ENCODE data around the gene PPFIA1.
"Not testable (repeated sequence)": the region's sequence is repeated elsewhere in the genome, so short reads cannot be mapped to it uniquely, and the experiment has no call there.

PPFIA1 gene

GRCh38 chr11:70397336-70397982, 127.0 kb downstream of the PPFIA1 start:
- DNase-seq (ENCODE audit: low read depth) = no peak

- no peak for DNase-seq (ENCODE audit: low read depth)
Observed at GRCh38 chr11:70397983-70398833, 127.7 kb downstream of the PPFIA1 start, which contains the start of gene CTTN. Gene CTTN, plus strand, starts transcription at chr11:70398529. Its CDS starts 8,769 bp downstream, at chr11:70407298.

- DNase-seq (ENCODE audit: low read depth) = no peak
Observed at GRCh38 chr11:70398834-70399680, 128.6 kb downstream of the PPFIA1 start.

DNA sequence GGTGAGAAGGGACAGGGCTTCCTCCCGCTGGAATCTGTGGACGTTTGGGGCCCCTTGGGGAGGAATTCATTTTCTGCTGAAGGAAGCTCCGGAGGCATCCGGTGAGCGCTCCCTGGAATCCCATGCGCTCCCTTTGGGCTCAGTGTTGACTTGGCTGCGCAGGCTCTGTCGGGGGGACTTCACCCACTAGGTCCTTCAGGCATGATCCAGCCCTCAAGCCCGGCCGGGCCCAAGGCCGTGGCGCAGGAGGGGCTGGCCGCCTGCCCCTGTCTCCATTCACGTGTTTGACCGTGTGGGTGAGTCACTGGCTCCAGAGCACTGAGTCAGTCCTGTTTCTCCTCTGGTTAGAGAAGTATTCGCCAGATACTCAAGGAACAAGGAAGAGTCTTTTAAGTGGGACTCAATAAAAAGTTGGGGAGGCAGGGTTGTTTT, 129.2 kb downstream of the PPFIA1 start:
- DNase-seq (ENCODE audit: low read depth) = peak; percentile 78

DNA sequence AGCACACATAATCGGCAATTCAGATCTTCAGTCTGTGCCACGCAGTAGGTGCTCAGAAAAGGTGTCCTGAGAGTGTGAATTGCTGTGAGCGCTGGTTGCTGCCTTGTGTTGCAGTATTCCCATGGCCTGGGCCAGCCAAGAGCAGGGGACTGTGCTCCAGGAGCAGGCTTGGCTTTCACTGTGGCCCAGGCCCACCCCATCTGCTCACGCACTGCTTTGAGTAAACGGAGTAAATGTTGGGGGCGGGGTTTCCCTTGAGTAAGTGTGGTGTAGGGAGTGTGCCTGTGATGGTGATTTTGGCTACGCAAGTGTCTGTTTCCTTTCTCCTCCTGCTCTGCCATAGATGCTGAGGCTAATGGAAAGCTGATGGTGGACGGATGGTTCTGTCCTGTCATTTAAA, 130.2 kb downstream of the PPFIA1 start:
- DNase-seq (ENCODE audit: low read depth) = no peak

DNA sequence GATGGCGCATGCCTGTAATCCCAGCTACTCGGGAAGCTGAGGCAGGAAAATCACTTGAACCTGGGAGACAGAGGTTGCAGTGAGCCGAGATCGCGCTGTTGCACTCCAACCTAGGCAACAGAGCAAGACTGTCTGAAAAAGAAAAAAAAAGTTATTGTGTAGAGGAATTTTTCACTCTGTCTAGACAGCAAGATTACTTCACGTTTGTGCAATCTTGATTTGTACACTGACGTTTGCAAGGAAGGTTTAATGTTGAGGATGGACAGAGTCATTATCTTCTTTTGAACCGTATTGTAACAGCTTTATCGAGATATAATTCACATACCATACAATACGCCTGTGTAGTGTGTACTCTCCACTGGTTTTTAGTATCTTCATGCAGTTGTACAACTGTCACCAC, 131.5 kb downstream of the PPFIA1 start:
- no peak for DNase-seq (ENCODE audit: low read depth)

GRCh38 chr11:70402685-70403084, 132.2 kb downstream of the PPFIA1 start:
- DNase-seq (ENCODE audit: low read depth) = no peak

- no peak for DNase-seq (ENCODE audit: low read depth)
Observed at GRCh38 chr11:70404244-70404643, 133.8 kb downstream of the PPFIA1 start.

GRCh38 chr11:70405679-70406395, 135.3 kb downstream of the PPFIA1 start:
- no peak for DNase-seq (ENCODE audit: low read depth)

DNA sequence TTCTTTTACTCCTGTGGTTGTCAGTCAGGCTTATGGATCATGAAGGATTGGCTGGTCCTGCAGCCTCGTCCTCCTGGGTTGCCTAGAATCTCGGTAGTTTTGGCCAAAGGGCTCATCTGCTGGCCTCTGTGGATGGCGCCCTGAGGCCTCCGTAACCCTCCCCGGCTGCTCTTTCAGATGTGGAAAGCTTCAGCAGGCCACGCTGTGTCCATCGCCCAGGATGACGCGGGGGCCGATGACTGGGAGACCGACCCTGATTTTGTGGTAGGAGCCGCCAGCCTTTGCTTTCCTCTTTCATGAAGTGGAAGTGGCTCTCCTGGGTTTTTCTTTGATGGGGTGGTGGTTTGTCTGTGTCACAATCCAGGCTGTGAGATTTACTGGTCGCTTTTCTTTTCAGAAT, 136.6 kb downstream of the PPFIA1 start:
- DNase-seq (ENCODE audit: low read depth) = no peak

- DNase-seq (ENCODE audit: low read depth) = no peak
Observed at GRCh38 chr11:70407814-70408213, 137.3 kb downstream of the PPFIA1 start.

GRCh38 chr11:70408326-70408725, 137.8 kb downstream of the PPFIA1 start:
- DNase-seq (ENCODE audit: low read depth) = not testable (repeated sequence)

DNA sequence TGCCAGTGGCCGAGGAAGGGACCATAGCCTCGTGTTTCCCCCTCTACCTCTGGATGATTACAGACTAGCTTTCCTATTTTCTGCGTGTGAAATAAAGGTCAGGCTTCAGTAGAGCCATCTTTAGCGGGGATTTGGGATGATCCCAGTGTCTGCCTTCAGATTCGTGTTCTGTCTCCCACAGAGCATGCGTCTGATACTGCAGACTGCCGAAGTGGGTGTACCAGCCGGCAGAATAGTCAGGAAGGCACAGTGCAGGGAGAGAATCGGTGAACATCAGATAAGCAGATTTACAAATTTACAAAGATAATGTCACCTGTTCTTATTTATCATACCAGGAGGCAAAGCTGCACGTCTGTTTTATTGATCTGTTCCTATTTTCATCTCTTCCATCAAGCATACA, 138.9 kb downstream of the PPFIA1 start:
- no peak for DNase-seq (ENCODE audit: low read depth)

DNA sequence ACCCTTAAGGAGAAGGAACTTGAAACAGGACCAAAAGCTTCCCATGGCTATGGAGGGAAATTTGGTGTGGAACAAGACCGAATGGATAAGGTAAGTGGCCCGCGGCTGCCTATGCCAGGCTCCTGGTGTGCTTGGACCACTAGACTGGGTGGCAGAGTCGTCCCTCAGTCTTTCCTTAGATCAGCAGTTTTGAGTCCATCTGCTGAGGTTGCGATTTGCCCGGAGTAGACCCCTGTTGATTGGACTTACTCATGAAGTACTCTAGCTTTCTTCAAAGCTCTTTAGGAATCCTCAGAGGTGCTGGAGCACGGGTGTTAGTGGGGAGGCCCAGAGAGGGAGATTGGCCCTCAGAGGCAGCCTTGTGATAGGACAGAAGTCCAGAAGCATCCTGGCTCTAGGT, 139.4 kb downstream of the PPFIA1 start:
- no peak for DNase-seq (ENCODE audit: low read depth)

DNA sequence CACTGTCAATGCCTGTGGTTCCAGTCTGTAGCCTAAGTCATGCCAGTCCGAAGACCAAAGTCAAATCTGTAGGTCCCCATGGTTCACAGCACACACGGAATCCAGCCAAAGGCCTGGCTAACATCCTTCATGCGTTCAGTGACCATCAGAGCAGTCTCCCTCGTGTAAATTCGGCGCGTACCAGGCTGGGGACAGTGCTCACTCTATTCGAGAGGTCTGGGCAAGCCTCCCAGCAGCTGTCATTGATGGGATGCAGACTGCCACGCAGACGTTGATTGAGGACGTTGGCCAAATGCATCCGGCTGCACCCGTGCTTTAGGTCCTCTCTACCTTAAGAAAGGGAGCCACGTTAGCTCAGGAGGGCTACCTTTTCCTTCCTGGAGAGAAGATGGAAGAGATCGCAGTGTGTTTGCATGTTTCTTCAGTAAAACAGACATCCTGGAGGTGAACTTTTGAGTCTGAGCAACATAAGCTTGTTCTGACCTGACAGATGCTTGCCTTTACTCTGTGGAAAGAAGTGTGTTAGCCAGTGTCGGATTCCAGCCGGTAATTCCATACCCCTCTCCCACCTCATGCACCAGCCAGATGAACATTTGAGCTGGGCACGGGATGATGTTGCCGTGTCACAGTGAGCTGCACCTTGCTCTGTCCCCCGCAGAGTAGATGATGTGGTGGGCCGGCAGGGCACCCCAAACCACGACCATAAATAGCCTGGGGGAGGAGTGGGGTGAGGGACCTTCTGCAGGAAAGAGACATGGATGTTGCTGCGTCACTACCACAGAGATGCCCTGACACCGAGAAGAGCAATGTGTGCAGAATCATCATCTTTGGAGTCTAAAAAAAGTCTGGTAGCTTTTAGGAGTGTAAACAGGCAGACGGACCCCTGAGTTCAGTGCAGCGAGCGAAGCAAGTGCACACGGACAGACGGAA, 140.1 kb downstream of the PPFIA1 start:
- DNase-seq (ENCODE audit: low read depth) = no peak

- no peak for DNase-seq (ENCODE audit: low read depth)
Observed at GRCh38 chr11:70411713-70412452, 141.4 kb downstream of the PPFIA1 start.

DNA sequence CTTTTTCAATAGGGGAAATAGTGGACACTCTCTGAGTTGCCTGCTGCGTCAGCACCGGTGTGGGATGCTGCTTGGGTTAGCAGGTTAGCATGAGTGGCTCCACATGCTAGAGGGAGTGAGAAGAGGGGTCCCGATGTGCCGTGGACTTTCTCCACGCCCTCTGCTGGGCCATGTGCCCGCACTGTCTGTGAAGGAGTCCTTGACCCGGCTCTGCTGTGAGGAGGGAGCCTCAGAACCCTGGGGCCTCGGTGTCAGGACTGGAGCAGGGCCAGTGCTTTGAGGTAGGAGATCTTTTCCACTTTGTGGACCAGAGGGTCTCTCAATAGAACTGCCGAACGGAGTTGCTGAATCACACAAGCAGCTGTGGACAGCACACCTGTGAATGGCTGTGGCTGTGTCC, 142.7 kb downstream of the PPFIA1 start:
- DNase-seq (ENCODE audit: low read depth) = no peak

DNA sequence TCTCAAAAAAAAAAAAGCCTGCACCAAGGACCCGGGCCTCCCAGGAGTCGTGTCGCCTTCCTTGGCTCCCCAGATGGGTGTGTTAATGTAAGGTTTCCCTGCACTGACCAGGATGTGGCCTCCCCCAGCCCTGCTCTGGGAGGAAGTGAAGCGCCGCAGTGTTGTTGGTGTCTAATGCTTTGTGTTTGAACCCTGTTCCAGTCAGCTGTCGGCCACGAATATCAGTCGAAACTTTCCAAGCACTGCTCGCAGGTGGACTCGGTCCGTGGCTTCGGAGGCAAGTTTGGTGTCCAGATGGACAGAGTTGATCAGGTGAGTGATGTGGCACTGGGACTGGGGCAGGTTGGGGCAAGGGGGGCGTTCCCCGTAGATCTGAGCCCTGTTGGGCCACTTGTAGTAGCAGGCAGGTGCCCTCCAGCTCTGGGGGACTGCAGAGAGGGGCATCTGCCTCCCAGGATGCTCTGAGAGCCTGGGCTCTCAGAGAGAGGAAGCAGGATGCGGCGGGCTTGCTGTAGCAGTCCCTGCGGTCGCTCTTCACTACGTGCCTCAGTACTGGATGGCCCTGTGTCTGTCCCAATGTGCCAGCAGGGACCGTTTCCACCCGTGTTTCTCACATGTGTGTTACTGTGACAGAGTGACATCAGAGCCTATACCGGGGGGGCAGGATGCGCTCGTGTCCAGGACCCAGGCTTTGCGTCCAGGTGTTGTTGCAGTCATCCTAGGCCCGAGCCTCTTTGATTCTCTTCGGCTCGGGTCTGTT, 144.0 kb downstream of the PPFIA1 start:
- DNase-seq (ENCODE audit: low read depth) = no peak

- DNase-seq (ENCODE audit: low read depth) = peak; percentile 73
Observed at GRCh38 chr11:70415191-70415590, 144.7 kb downstream of the PPFIA1 start.

All from GM04503 (cell line).